ENCODE measurements around the gene HERC4. TPM values are rescaled to one million over a fixed set of nuclear protein-coding genes. Genes with fewer than 3 reads are reported as not detected.

Gene HERC4
- total RNA-seq, 3 donors from 2014 or later, result 43.2 to 81.4 (median 66.2) TPM

DNA sequence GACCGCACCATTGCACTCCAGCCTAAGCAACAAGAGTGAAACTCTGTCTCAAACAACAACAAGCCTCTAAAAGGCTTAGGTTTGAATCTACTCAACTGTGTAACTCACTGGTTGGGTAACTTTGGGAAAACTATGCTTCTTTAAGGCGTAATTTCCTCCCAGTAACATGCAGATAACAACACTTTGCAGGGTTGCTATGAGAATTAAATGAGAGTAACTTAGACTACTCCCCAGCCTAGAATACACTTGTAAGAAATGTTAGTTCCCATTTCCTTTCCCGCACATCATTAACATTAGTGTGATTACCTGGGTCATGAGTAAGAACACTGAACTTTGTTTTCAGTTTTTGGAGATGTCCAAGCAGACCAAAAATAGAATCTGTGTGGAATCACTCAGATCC, 28.8 kb upstream of the HERC4 start:
- no peaks in the 10 kb centered on the region for H3K9me3 ChIP-seq
- no peak overlapping the region for H3K4me3 ChIP-seq
- no peak for TF ChIP-seq CTCF (IDR thresholded peaks at IDR 0.05)
- no peak for TF ChIP-seq POLR2A (IDR thresholded peaks at IDR 0.05)
- TF ChIP-seq POLR2AphosphoS5 (IDR thresholded peaks at IDR 0.05), result no peak
- H3K27ac ChIP-seq, result no peak overlapping the region
- intact Hi-C loops (cut with DNase I; ENCODE audit: low total_unique reads), result no loop called here
- H3K36me3 ChIP-seq, result no peaks in the 10 kb centered on the region
- no peaks in the 10 kb centered on the region for H3K27me3 ChIP-seq
- no peak for DNase-seq (ENCODE audit: low spot score in 2 of 2)
- H3K4me1 ChIP-seq, result no peaks in the 10 kb centered on the region

DNA sequence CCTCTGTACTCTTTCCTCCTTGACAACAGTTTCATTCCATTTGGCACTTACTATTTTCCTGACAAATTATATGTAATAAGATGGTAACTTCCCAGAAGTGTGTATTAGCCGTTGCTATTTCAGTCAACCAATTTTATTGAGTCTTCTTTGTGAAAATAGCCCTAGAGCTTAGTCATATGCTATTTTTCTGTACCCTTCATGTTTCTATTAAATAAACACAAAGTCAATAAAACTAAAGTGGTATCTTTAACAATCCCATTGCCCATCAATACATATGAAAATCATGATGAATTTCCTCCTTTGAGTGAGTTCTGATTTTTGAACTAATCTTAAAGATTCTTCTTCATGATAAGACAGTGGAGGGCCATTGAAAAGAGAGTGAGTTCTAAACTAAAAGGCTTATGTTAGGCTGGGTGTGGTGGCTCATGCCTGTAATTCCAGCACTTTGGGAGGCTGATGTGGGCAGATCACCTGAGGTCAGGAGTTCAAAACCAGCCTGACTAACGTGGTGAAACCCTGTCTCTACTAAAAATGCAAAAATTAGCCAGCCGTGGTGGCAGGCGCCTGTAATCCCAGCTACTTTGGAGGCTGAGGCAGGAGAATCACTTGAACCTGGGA, 28.3 kb upstream of the HERC4 start:
- no peaks in the 10 kb centered on the region for H3K36me3 ChIP-seq
- no peaks in the 10 kb centered on the region for H3K4me1 ChIP-seq
- no peak overlapping the region for H3K4me3 ChIP-seq
- H3K27me3 ChIP-seq, result no peaks in the 10 kb centered on the region
- intact Hi-C loops (cut with DNase I; ENCODE audit: low total_unique reads), result no loop called here
- H3K27ac ChIP-seq, result no peak overlapping the region
- H3K9me3 ChIP-seq, result no peaks in the 10 kb centered on the region
- DNase-seq (ENCODE audit: low spot score in 2 of 2), result no peak
- no peak for TF ChIP-seq POLR2AphosphoS5 (IDR thresholded peaks at IDR 0.05)

GRCh38 chr10:68101066-68101465, 26.0 kb upstream of the HERC4 start:
- Histone ChIP-seq H3K4me3 (no peak overlapping the region), H3K4me1 (no peaks in the 10 kb centered on the region), H3K27me3 (no peaks in the 10 kb centered on the region), H3K27ac (no peak overlapping the region), H3K9me3 (no peaks in the 10 kb centered on the region), H3K36me3 (no peaks in the 10 kb centered on the region)
- no peak for DNase-seq (ENCODE audit: low spot score in 2 of 2)
- intact Hi-C loops (cut with DNase I; ENCODE audit: low total_unique reads), result no loop called here
- TF ChIP-seq POLR2A (IDR thresholded peaks at IDR 0.05) (no peak), POLR2AphosphoS5 (IDR thresholded peaks at IDR 0.05) (no peak), CTCF (IDR thresholded peaks at IDR 0.05) (no peak)

GRCh38 chr10:68099736-68100135, 24.7 kb upstream of the HERC4 start:
- H3K4me1 ChIP-seq, result no peaks in the 10 kb centered on the region
- no peak overlapping the region for H3K27ac ChIP-seq
- H3K9me3 ChIP-seq, result no peaks in the 10 kb centered on the region
- H3K4me3 ChIP-seq, result no peak overlapping the region
- intact Hi-C loops (cut with DNase I; ENCODE audit: low total_unique reads), result no loop called here
- no peak for DNase-seq (ENCODE audit: low spot score in 2 of 2)
- no peak for TF ChIP-seq CTCF (IDR thresholded peaks at IDR 0.05)
- no peak for TF ChIP-seq POLR2A (IDR thresholded peaks at IDR 0.05)
- no peak for TF ChIP-seq POLR2AphosphoS5 (IDR thresholded peaks at IDR 0.05)
- no peaks in the 10 kb centered on the region for H3K36me3 ChIP-seq
- no peaks in the 10 kb centered on the region for H3K27me3 ChIP-seq

GRCh38 chr10:68096913-68097516, 21.9 kb upstream of the HERC4 start:
- Histone ChIP-seq H3K27ac (peak overlapping the region in 1 of 2 donors; percentile 12), H3K4me1 (no peaks in the 10 kb centered on the region), H3K36me3 (no peaks in the 10 kb centered on the region), H3K4me3 (no peak overlapping the region), H3K27me3 (no peaks in the 10 kb centered on the region), H3K9me3 (no peaks in the 10 kb centered on the region)
- peak in 1 of 2 donors; percentile 35 for DNase-seq (ENCODE audit: low spot score in 2 of 2)
- no peak for TF ChIP-seq POLR2AphosphoS5 (IDR thresholded peaks at IDR 0.05)
- TF ChIP-seq CTCF (IDR thresholded peaks at IDR 0.05), result no peak
- no peak for TF ChIP-seq POLR2A (IDR thresholded peaks at IDR 0.05)
- intact Hi-C loops (cut with DNase I; ENCODE audit: low total_unique reads), result no loop called here

Measured in breast epithelium (tissue), 4 donors.